Endothelial cell of umbilical vein (primary cell): ENCODE results near the gene ATP13A5. TPM values are rescaled to one million over a fixed set of nuclear protein-coding genes. Genes with fewer than 3 reads are reported as not detected.

ENCODE experiments used
- Bru-seq: library from RNA; stranded (reverse); fragments of 400-500 nt; gene quantifications from one replicate; lab custom pipeline; 2021; lab: Mats Ljungman, UMichigan
- BruChase-seq, 2 experiments: library from RNA; stranded (reverse); fragments of 400-500 nt; gene quantifications; one replicate each; lab custom pipeline; 2021; lab: Mats Ljungman, UMichigan
- BruUV-seq: library from RNA; stranded (reverse); fragments of 400-500 nt; replicated peaks from 2 replicates; lab custom pipeline; 2021; lab: Mats Ljungman, UMichigan
- CTCF ChIA-PET: fragments of 300-600, 350-600 bp; sonication (Branson Sonifier 250); formaldehyde crosslinking; loops from one replicate; lab custom pipeline; 2021; ENCODE audit warnings: antibody characterized with exemption, inconsistent platforms; lab: Charles Lee
- POLR2A ChIA-PET: fragments of 300-600, 350-600 bp; sonication (Branson Sonifier 250); formaldehyde crosslinking; loops from one replicate; lab custom pipeline; 2021; ENCODE audit warnings: antibody characterized with exemption, inconsistent platforms; lab: Charles Lee
- DNase-seq: peaks from one replicate; pipeline ENCODE4 v3.0.0-alpha.2; 2011; ENCODE audit warnings: low read depth, low spot score
- FAIRE-seq: peaks from 2 replicates; lab custom pipeline; 2011; peaks lifted over from hg19 to GRCh38; lab: Jason Lieb, UNC
- H2AFZ ChIP-seq: 2 replicates; pipeline ENCODE4 v1.6.0; 2012; ENCODE audit warnings: low read depth, low read length, control low read depth, inconsistent platforms
- H3K27ac ChIP-seq: 2 replicates; pipeline ENCODE4 v1.5.1; 2011; ENCODE audit warnings: low read depth, mild to moderate bottlenecking, control low read depth, low read length, moderate library complexity; ENCODE audit not compliant: insufficient read depth
- H3K27me3 ChIP-seq, 2 experiments: 2 replicates each; pipeline versions ENCODE4 v1.6.0 to v1.6.1; 2011; ENCODE audit warnings: low read length in 2 of 2, mixed read lengths in 1 of 2; ENCODE audit not compliant: control insufficient read depth in 2 of 2, insufficient read depth in 2 of 2
- H3K36me3 ChIP-seq, 2 experiments: 2 replicates in 1 of 2; 3 replicates in 1 of 2; pipeline ENCODE4 v1.5.1; 2011; ENCODE audit warnings: low read length in 2 of 2, mild to moderate bottlenecking in 1 of 2, moderate library complexity in 1 of 2; ENCODE audit not compliant: control insufficient read depth in 2 of 2, insufficient read depth in 2 of 2; ENCODE audit errors: extremely low read depth in 1 of 2
- H3K4me1 ChIP-seq: 3 replicates; pipeline ENCODE4 v1.5.1; 2011; ENCODE audit warnings: mild to moderate bottlenecking, low read length; ENCODE audit not compliant: control insufficient read depth, insufficient read depth; ENCODE audit errors: extremely low read depth
- H3K4me2 ChIP-seq: 2 replicates; pipeline ENCODE4 v1.6.1; 2011; ENCODE audit warnings: low read length, control low read depth, mixed read lengths; ENCODE audit not compliant: insufficient read depth
- H3K4me3 ChIP-seq, 3 experiments: fragments of 200-600 bp in 1 of 3; sonication (generic), shearing (Covaris generic) in 1 of 3; replicated peaks in 1 of 3; 2 replicates each; pipeline ENCODE4 v1.5.1; 2011 to 2016; ENCODE audit warnings: control low read depth in 3 of 3, low read length in 3 of 3, mild to moderate bottlenecking in 2 of 3, inconsistent platforms in 1 of 3, low read depth in 1 of 3, moderate library complexity in 1 of 3; ENCODE audit not compliant: insufficient read depth in 1 of 3
- H3K79me2 ChIP-seq: 2 replicates; pipeline ENCODE4 v1.6.0; 2012; ENCODE audit warnings: low read length, inconsistent platforms; ENCODE audit not compliant: control insufficient read depth, insufficient read depth
- H3K9ac ChIP-seq: replicated peaks from 2 replicates; pipeline ENCODE3; 2011; ENCODE audit warnings: low read length, control low read depth; ENCODE audit not compliant: insufficient read depth; ENCODE audit errors: extremely low read depth
- H3K9me1 ChIP-seq: replicated peaks from 3 replicates; pipeline ENCODE4 v1.6.0; 2011; ENCODE audit warnings: mild to moderate bottlenecking, low read length; ENCODE audit not compliant: control insufficient read depth, insufficient read depth; ENCODE audit errors: extremely low read depth
- H3K9me3 ChIP-seq: replicated peaks from 2 replicates; pipeline ENCODE4 v1.5.1; 2012; ENCODE audit warnings: low read length, inconsistent platforms; ENCODE audit not compliant: control insufficient read depth, insufficient read depth
- H4K20me1 ChIP-seq: replicated peaks from 2 replicates; pipeline ENCODE3; 2011; ENCODE audit warnings: mild to moderate bottlenecking, low read length; ENCODE audit not compliant: control insufficient read depth, insufficient read depth; ENCODE audit errors: extremely low read depth
- EZH2 ChIP-seq: IDR thresholded peaks from 2 replicates; pipeline ENCODE4 v1.6.1; 2012; ENCODE audit warnings: borderline replicate concordance, low read depth, mild to moderate bottlenecking, moderate library complexity, low read length, inconsistent platforms; ENCODE audit not compliant: severe bottlenecking
- GATA2 ChIP-seq: IDR thresholded peaks from 2 replicates; pipeline ENCODE4 v1.7.0; 2011; ENCODE audit warnings: low read depth, mild to moderate bottlenecking, moderate library complexity, mixed read lengths, low read length; ENCODE audit not compliant: insufficient read length, insufficient read depth
- JUN ChIP-seq: IDR thresholded peaks from 2 replicates; pipeline ENCODE4 v1.6.1; 2011; ENCODE audit warnings: borderline replicate concordance, low read depth; ENCODE audit not compliant: insufficient read length, insufficient read depth
- MYC ChIP-seq: IDR thresholded peaks from one replicate; pipeline ENCODE4 v1.6.1; 2011; ENCODE audit warnings: mild to moderate bottlenecking, low read depth, low read length
- POLR2A ChIP-seq: IDR thresholded peaks from 2 replicates; pipeline ENCODE4 v1.6.1; 2012; ENCODE audit warnings: low read depth, mild to moderate bottlenecking, control low read depth, low read length
- POLR2AphosphoS5 ChIP-seq: IDR thresholded peaks from 2 replicates; pipeline ENCODE4 v1.6.1; 2012; ENCODE audit warnings: low read depth, mild to moderate bottlenecking, control low read depth, low read length, moderate library complexity; ENCODE audit not compliant: insufficient read depth
- dilution Hi-C: fragments of 300-500 bp; cut with MboI; formaldehyde crosslinking; loops from one replicate; pipeline ENCODE4 v1.15.0; 2019; ENCODE audit warnings: low sequenced_read_pairs; ENCODE audit not compliant: extremely low pct_ligation_motif_present
- intact Hi-C: fragments of 100-400 bp; cut with micrococcal nuclease; formaldehyde crosslinking; loops from one replicate; pipeline ENCODE4 v1.10.0; 2022
- long read RNA-seq: library from polyadenylated mRNA; stranded (forward); transcript quantifications from one replicate; pipeline ENCODE4 v2.0.0, GENCODE V29; 2021
- polyA minus RNA-seq, 3 experiments: library from RNA; depleted of rRNA, polyadenylated mRNA; stranded (reverse); fragments of >200 nt; gene quantifications; 1 replicate in 1 of 3; 2 replicates in 2 of 3; pipeline ENCODE4 v1.2.3, GENCODE V29; 2011
- polyA plus RNA-seq, 4 experiments: library from polyadenylated mRNA; depleted of rRNA in 3 of 4; stranded (reverse) in 3 of 4; unstranded in 1 of 4; fragments of >200 nt; gene quantifications; 2 replicates each; pipeline versions ENCODE4 v1.2.1 to v1.2.3, GENCODE V29; 2011 to 2012; ENCODE audit warnings: missing spikeins in 1 of 4
- total RNA-seq: library from RNA; stranded (reverse); gene quantifications from 2 replicates; pipeline ENCODE4 v1.2.3, GENCODE V29; 2021
- TF ChIP-seq, protein P1 (sequence below): IDR thresholded peaks from 2 replicates; pipeline ENCODE4 v1.6.1; 2011; ENCODE audit not compliant: insufficient read depth, insufficient read length

Gene ATP13A5, protein sequence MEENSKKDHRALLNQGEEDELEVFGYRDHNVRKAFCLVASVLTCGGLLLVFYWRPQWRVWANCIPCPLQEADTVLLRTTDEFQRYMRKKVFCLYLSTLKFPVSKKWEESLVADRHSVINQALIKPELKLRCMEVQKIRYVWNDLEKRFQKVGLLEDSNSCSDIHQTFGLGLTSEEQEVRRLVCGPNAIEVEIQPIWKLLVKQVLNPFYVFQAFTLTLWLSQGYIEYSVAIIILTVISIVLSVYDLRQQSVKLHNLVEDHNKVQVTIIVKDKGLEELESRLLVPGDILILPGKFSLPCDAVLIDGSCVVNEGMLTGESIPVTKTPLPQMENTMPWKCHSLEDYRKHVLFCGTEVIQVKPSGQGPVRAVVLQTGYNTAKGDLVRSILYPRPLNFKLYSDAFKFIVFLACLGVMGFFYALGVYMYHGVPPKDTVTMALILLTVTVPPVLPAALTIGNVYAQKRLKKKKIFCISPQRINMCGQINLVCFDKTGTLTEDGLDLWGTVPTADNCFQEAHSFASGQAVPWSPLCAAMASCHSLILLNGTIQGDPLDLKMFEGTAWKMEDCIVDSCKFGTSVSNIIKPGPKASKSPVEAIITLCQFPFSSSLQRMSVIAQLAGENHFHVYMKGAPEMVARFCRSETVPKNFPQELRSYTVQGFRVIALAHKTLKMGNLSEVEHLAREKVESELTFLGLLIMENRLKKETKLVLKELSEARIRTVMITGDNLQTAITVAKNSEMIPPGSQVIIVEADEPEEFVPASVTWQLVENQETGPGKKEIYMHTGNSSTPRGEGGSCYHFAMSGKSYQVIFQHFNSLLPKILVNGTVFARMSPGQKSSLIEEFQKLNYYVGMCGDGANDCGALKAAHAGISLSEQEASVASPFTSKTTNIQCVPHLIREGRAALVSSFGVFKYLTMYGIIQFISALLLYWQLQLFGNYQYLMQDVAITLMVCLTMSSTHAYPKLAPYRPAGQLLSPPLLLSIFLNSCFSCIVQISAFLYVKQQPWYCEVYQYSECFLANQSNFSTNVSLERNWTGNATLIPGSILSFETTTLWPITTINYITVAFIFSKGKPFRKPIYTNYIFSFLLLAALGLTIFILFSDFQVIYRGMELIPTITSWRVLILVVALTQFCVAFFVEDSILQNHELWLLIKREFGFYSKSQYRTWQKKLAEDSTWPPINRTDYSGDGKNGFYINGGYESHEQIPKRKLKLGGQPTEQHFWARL
- not detected in 2 replicates for total RNA-seq
- not detected in 2 replicates for polyA plus RNA-seq
- not detected in 2 replicates for polyA plus RNA-seq (2011; cell fraction: cytosol; rRNA removed)
- not detected in 2 replicates for polyA plus RNA-seq (2011; cell fraction: nucleus; rRNA removed)
- polyA plus RNA-seq (2012): 0.21 TPM in 1 of 2 replicates, not detected in the other
- not detected in 2 replicates for polyA minus RNA-seq
- polyA minus RNA-seq (2011; cell fraction: cytosol; rRNA and poly(A)+ RNA removed): not detected
- polyA minus RNA-seq (2011; cell fraction: nucleus; rRNA and poly(A)+ RNA removed): not detected in 2 replicates
- Bru-seq, nascent RNA: not detected
- not detected for BruChase-seq, experiment 1, labeled RNA remaining after a 6-hour chase
- BruChase-seq, experiment 2, labeled RNA remaining after a 2-hour chase: not detected
- long read RNA-seq: 0 reads

DNA sequence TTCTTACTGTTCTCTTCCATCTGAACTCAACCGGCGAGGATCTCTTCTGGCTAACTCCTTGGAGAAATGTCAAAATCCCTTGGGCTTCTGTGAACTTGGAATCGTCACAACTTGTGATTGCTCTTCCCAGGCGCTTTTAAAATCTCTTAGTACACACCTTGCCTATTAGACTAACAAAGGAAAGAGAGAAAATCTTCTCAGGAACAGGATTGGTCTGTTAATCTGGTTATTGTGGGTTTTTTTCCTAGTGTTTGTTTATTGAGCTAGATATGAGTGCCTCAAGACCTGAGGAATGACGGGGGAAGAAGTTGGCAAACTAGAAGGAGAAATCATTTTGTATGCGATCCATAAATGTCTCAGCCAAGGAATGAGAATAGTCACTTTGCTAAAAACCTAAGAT lies at the start of gene ATP13A5:
ATP13A5 (minus strand) TSS at position 48 of the 400 bp plus-strand sequence; CDS start at position 20, 28 bp downstream.
- H3K4me3 ChIP-seq: no peak within 1 kb of the TSS
- BruUV-seq: no TSS peak
- DNase-seq (no peak), FAIRE-seq (no peak)
- no peak within 1 kb of the TSS for H2AFZ ChIP-seq
- dilution Hi-C loops (no loop called here), intact Hi-C loops (no loop called here)
- H3K4me2 ChIP-seq: no peak within 1 kb of the TSS
- POLR2A ChIA-PET: no interaction called here
- CTCF ChIA-PET: no interaction called here
- H4K20me1 ChIP-seq: no peaks in the 10 kb centered on the region
- H3K36me3 ChIP-seq: no peaks in the 10 kb centered on the region
- no peaks in the 10 kb centered on the region for H3K79me2 ChIP-seq
- TF ChIP-seq EZH2 (no peak), JUN (no peak), GATA2 (no peak), MYC (no peak), POLR2AphosphoS5 (no peak), POLR2A (no peak)
- TF ChIP-seq, protein P1, sequence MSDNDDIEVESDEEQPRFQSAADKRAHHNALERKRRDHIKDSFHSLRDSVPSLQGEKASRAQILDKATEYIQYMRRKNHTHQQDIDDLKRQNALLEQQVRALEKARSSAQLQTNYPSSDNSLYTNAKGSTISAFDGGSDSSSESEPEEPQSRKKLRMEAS: no peak
- no peaks in the 10 kb centered on the region for H3K9me3 ChIP-seq
- no peaks in the 10 kb centered on the region for H3K27me3 ChIP-seq
- no peak within 1 kb of the TSS for H3K9ac ChIP-seq
- no peak within 1 kb of the TSS for H3K27ac ChIP-seq
- H3K4me1 ChIP-seq: no peaks in the 10 kb centered on the region
- H3K9me1 ChIP-seq: no peaks in the 10 kb centered on the region
